Right lobe of liver (tissue), 6 donors: ENCODE data around the gene MYRF. TPM values are rescaled to one million over a fixed set of nuclear protein-coding genes. Genes with fewer than 3 reads are reported as not detected.

Experiments used
- ATAC-seq, 4 donors: fragments of 200-7000 bp; cut with Tn5 transposase; one replicate each; pipeline ENCODE4 v1.9.1; 2020; ENCODE audit warnings: mild to moderate bottlenecking in 4 of 4, moderate library complexity in 4 of 4
- DNase-seq, 3 donors: peaks; one replicate each; pipeline ENCODE4 v3.0.0-alpha.2; 2020
- H3K27ac ChIP-seq, 3 donors: fragments of 200-600 bp; one replicate each; pipeline ENCODE4 v1.8.0; 2022
- H3K27me3 ChIP-seq, 2 donors: fragments of 200-600 bp; one replicate each; pipeline ENCODE4 v1.8.0; 2022
- H3K36me3 ChIP-seq, 4 donors: fragments of 200-600 bp; sonication (generic) in 1 of 4; one replicate each; pipeline versions ENCODE4 v1.5.1 to v1.8.0; 2017 to 2022; ENCODE audit warnings: control low read depth in 1 of 4
- H3K4me1 ChIP-seq, 4 donors: fragments of 200-600 bp; sonication (generic) in 1 of 4; one replicate each; pipeline versions ENCODE4 v1.5.1 to v1.8.0; 2017 to 2022; ENCODE audit warnings: control low read depth in 1 of 4
- H3K4me3 ChIP-seq, 3 donors: fragments of 200-600 bp; one replicate each; pipeline ENCODE4 v1.8.0; 2022
- H3K9me3 ChIP-seq, 4 donors: fragments of 200-600 bp; sonication (generic) in 1 of 4; one replicate each; pipeline versions ENCODE4 v1.5.1 to v1.8.0; 2017 to 2022; ENCODE audit warnings: control low read depth in 1 of 4
- CTCF ChIP-seq, 4 donors: fragments of 200-600 bp in 3 of 4; fragments of 450-650 bp in 1 of 4; IDR thresholded peaks; one replicate each; pipeline versions ENCODE4 v1.5.1 to v1.8.0; 2016 to 2022; ENCODE audit warnings: antibody characterized with exemption in 4 of 4, mild to moderate bottlenecking in 2 of 4
- POLR2A ChIP-seq: fragments of 450-650 bp; IDR thresholded peaks from one replicate; pipeline ENCODE4 v1.6.1; 2017; ENCODE audit warnings: antibody characterized with exemption, mild to moderate bottlenecking
- WGBS: methylation state at CpG from one replicate; pipeline ENCODE4 v1.1.6; 2018; ENCODE audit warnings: low coverage, low lambda C conversion rate; ENCODE audit not compliant: insufficient coverage; ENCODE audit errors: missing lambda C conversion rate; 5-methylcytosine and 5-hydroxymethylcytosine counted together
- intact Hi-C, 2 donors: fragments of 100-400 bp; cut with DNase I; formaldehyde crosslinking; loops; one replicate each; pipeline versions ENCODE4 v1.11.2 to v1.14.1; 2022
- total RNA-seq, 6 experiments: library from RNA; depleted of rRNA in 2 of 6; stranded (reverse); fragments of >200 nt in 2 of 6; fragmentation: NEBNext Ultra II Directional in 3 of 6; extraction: Animal tissue kit (Norgen Biotek cat#: 25700) in 3 of 6; gene quantifications; one replicate each; pipeline versions ENCODE4 v1.1.0 to v1.2.4, GENCODE V29; 2016 to 2023
- donor health status: DM: no; HTN: yes; CAD: no.
- donor health status: DM: no; HTN: no; CAD: no.
- donor health status: DM: no; HTN: no; CAD: no.
- donor health status: DM: no; HTN: yes; CAD: no.
- donor health status: DM: no; HTN: yes; CAD: no.

MYRF gene
- total RNA-seq, 6 experiments from 2014 or later, result 7.6 to 16.4 (median 11.6) TPM

GRCh38 chr11:61747192-61747966 lies 5.1 kb upstream of the MYRF start:
- no peaks in the 10 kb centered on the region for H3K36me3 ChIP-seq
- TF ChIP-seq POLR2A (no peak), CTCF (IDR thresholded peaks at IDR 0.05) (peak; percentile 92 to 96 (median 95))
- peaks cover 0 to 6% (median 0%) of the 10 kb centered on the region in 4 donors for H3K4me1 ChIP-seq
- H3K27ac ChIP-seq, result no peak overlapping the region
- H3K27me3 ChIP-seq, result no peaks in the 10 kb centered on the region
- 0% methylated on average over 2 of the region's 19 CpGs for WGBS
- intact Hi-C loops, result loop anchor here (5.0 kb wide), 1 partner anchor 35 kb away; no protein-coding TSS in a partner anchor
- DNase-seq (peak; percentile 85 to 88 (median 86)), ATAC-seq (peak; percentile 91 to 94 (median 92))
- H3K9me3 ChIP-seq, result no peaks in the 10 kb centered on the region
- H3K4me3 ChIP-seq, result no peak overlapping the region

GRCh38 chr11:61747967-61748285 lies 4.5 kb upstream of the MYRF start:
- ATAC-seq, result peak in 1 of 4 donors; percentile 2
- Histone ChIP-seq H3K27me3 (no peaks in the 10 kb centered on the region), H3K4me3 (no peak overlapping the region), H3K27ac (no peak overlapping the region), H3K9me3 (no peaks in the 10 kb centered on the region), H3K36me3 (no peaks in the 10 kb centered on the region), H3K4me1 (peaks cover 0 to 9% (median 0%) of the 10 kb centered on the region in 4 donors)
- DNase-seq, result no peak
- TF ChIP-seq POLR2A, result no peak
- WGBS, result no CpG with 5 or more reads among the region's 3 CpGs
- intact Hi-C loops, result loop anchor here (5.0 kb wide), 1 partner anchor 34 kb away; no protein-coding TSS in a partner anchor

GRCh38 chr11:61749591-61750217 lies 2.7 kb upstream of the MYRF start:
- H3K27ac ChIP-seq, result no peak overlapping the region
- H3K4me1 ChIP-seq, result peaks cover 0 to 10% (median 0%) of the 10 kb centered on the region in 4 donors
- ATAC-seq, result no peak
- intact Hi-C loops, result loop anchor here (5.0 kb wide), 1 partner anchor 33 kb away; no protein-coding TSS in a partner anchor
- no peaks in the 10 kb centered on the region for H3K9me3 ChIP-seq
- no peak for TF ChIP-seq CTCF (IDR thresholded peaks at IDR 0.05)
- TF ChIP-seq POLR2A, result no peak
- whole genome bisulfite sequencing, result 55% methylated on average over 9 of the region's 21 CpGs
- H3K4me3 ChIP-seq, result no peak overlapping the region
- no peaks in the 10 kb centered on the region for H3K27me3 ChIP-seq
- DNase-seq, result no peak
- no peaks in the 10 kb centered on the region for H3K36me3 ChIP-seq

GRCh38 chr11:61750631-61751273 lies 1.7 kb upstream of the MYRF start:
- intact Hi-C loops, result no loop called here
- Histone ChIP-seq H3K27ac (no peak overlapping the region), H3K36me3 (no peaks in the 10 kb centered on the region), H3K27me3 (no peaks in the 10 kb centered on the region), H3K4me1 (peaks cover 0 to 13% (median 0%) of the 10 kb centered on the region in 4 donors), H3K4me3 (no peak overlapping the region), H3K9me3 (no peaks in the 10 kb centered on the region)
- no peak for TF ChIP-seq POLR2A
- no peak for TF ChIP-seq CTCF (IDR thresholded peaks at IDR 0.05)
- no peak for DNase-seq
- WGBS, result 100% methylated on average over 3 of the region's 5 CpGs
- no peak for ATAC-seq
